DOHH2 (cell line): ENCODE measurements around the gene GINS2.

Experiments
- H3F3A ChIP-seq: fragments of 200-600 bp; sonication (generic), shearing (Covaris generic); 2 replicates; pipeline ENCODE4 v1.6.0; 2016; ENCODE audit warnings: antibody characterized with exemption, mild to moderate bottlenecking; ENCODE audit not compliant: control insufficient read depth, insufficient read depth
- H3K27ac ChIP-seq: fragments of 200-600 bp; sonication (generic); 2 replicates; pipeline ENCODE4 v1.5.1; 2014; ENCODE audit warnings: low read depth, mild to moderate bottlenecking, low read length, moderate library complexity
- H3K27me3 ChIP-seq: fragments of 200-600 bp; sonication (generic); 2 replicates; pipeline ENCODE4 v1.6.1; 2014; ENCODE audit warnings: mild to moderate bottlenecking, low read length, mixed read lengths; ENCODE audit not compliant: control insufficient read depth
- H3K36me3 ChIP-seq: fragments of 200-600 bp; sonication (generic); 2 replicates; pipeline ENCODE4 v1.6.1; 2014; ENCODE audit warnings: mild to moderate bottlenecking, low read length, moderate library complexity, mixed read lengths; ENCODE audit not compliant: control insufficient read depth
- H3K4me1 ChIP-seq: fragments of 200-600 bp; sonication (generic); 2 replicates; pipeline ENCODE4 v1.6.1; 2014; ENCODE audit warnings: mild to moderate bottlenecking, low read length, mixed read lengths; ENCODE audit not compliant: control insufficient read depth
- H3K4me2 ChIP-seq: fragments of 200-600 bp; sonication (generic); 2 replicates; pipeline ENCODE4 v1.6.0; 2014; ENCODE audit warnings: mild to moderate bottlenecking, low read length, moderate library complexity
- H3K4me3 ChIP-seq: fragments of 200-600 bp; sonication (generic); 2 replicates; pipeline ENCODE4 v1.5.1; 2014; ENCODE audit warnings: mild to moderate bottlenecking, low read length, mixed read lengths
- H3K79me2 ChIP-seq: fragments of 200-600 bp; sonication (generic); 2 replicates; pipeline ENCODE4 v1.6.1; 2014; ENCODE audit warnings: mild to moderate bottlenecking, low read length, mixed read lengths; ENCODE audit not compliant: control insufficient read depth
- H3K9me2 ChIP-seq: fragments of 200-600 bp; sonication (generic); replicated peaks from 2 replicates; pipeline ENCODE4 v1.6.1; 2014; ENCODE audit warnings: mild to moderate bottlenecking, low read length, mixed read lengths; ENCODE audit not compliant: control insufficient read depth
- H3K9me3 ChIP-seq: fragments of 200-600 bp; sonication (generic); 2 replicates; pipeline ENCODE4 v1.6.1; 2014; ENCODE audit warnings: antibody characterized with exemption, low read length, mixed read lengths; ENCODE audit not compliant: control insufficient read depth, insufficient read depth
- H4K20me1 ChIP-seq: fragments of 200-600 bp; sonication (generic); 2 replicates; pipeline ENCODE4 v1.6.0; 2014; ENCODE audit warnings: low read depth, mild to moderate bottlenecking, antibody characterized with exemption, low read length, moderate library complexity; ENCODE audit not compliant: control insufficient read depth, insufficient read depth
- CTCF ChIP-seq: fragments of 200-600 bp; sonication (generic); IDR thresholded peaks from one replicate; pipeline ENCODE4 v1.5.1; 2014; ENCODE audit warnings: antibody characterized with exemption, mild to moderate bottlenecking, low read depth, low read length; ENCODE audit not compliant: poor library complexity, severe bottlenecking
- EZH2phosphoT487 ChIP-seq: fragments of 200-600 bp; sonication (generic); IDR thresholded peaks from 2 replicates; pipeline ENCODE4 v1.6.1; 2017; ENCODE audit warnings: borderline replicate concordance, mild to moderate bottlenecking, antibody characterized with exemption, low read length, moderate library complexity, mixed read lengths

The GINS2 gene

GRCh38 chr16:85710732-85711131 lies 22.0 kb upstream of the GINS2 start:
- Histone ChIP-seq H3K27ac (no peak overlapping the region), H3K9me2 (no peaks in the 10 kb centered on the region), H3K4me3 (no peak overlapping the region), H3K4me2 (no peak overlapping the region), H3K27me3 (peaks cover 14% of the 10 kb centered on the region; the same call in 1 of the 2 replicates), H3K4me1 (no peaks in the 10 kb centered on the region), H3F3A (peaks cover under 1% of the 10 kb centered on the region; the same call in 1 of the 2 replicates), H3K36me3 (no peaks in the 10 kb centered on the region), H3K9me3 (no peaks in the 10 kb centered on the region), H3K79me2 (no peaks in the 10 kb centered on the region), H4K20me1 (no peaks in the 10 kb centered on the region)
- TF ChIP-seq CTCF (no peak), EZH2phosphoT487 (no peak)

GRCh38 chr16:85709766-85710585 lies 21.2 kb upstream of the GINS2 start:
- Histone ChIP-seq H3K4me3 (no peak overlapping the region), H3K9me3 (no peaks in the 10 kb centered on the region), H3K79me2 (no peaks in the 10 kb centered on the region), H3K27me3 (peaks cover 7% of the 10 kb centered on the region; the same call in 1 of the 2 replicates), H3F3A (no peaks in the 10 kb centered on the region), H3K4me1 (no peaks in the 10 kb centered on the region), H4K20me1 (no peaks in the 10 kb centered on the region), H3K36me3 (no peaks in the 10 kb centered on the region), H3K9me2 (no peaks in the 10 kb centered on the region), H3K4me2 (no peak overlapping the region), H3K27ac (no peak overlapping the region)
- TF ChIP-seq EZH2phosphoT487, result no peak
- no peak for TF ChIP-seq CTCF

GRCh38 chr16:85708338-85708737 lies 19.6 kb upstream of the GINS2 start:
- no peak for TF ChIP-seq CTCF
- no peak for TF ChIP-seq EZH2phosphoT487
- H3K4me2 ChIP-seq, result no peak overlapping the region
- H3K79me2 ChIP-seq, result no peaks in the 10 kb centered on the region
- H3K4me3 ChIP-seq, result no peak overlapping the region
- no peaks in the 10 kb centered on the region for H3K36me3 ChIP-seq
- no peaks in the 10 kb centered on the region for H3K9me3 ChIP-seq
- no peaks in the 10 kb centered on the region for H3F3A ChIP-seq
- no peaks in the 10 kb centered on the region for H4K20me1 ChIP-seq
- H3K27ac ChIP-seq, result no peak overlapping the region
- no peaks in the 10 kb centered on the region for H3K9me2 ChIP-seq
- peaks cover 8% of the 10 kb centered on the region; the same call in 1 of the 2 replicates for H3K27me3 ChIP-seq
- H3K4me1 ChIP-seq, result no peaks in the 10 kb centered on the region
